ENCODE data around the gene CACNG4. TPM values are rescaled to one million over a fixed set of nuclear protein-coding genes. Genes with fewer than 3 reads are reported as not detected.

CACNG4 gene
- total RNA-seq, 1 experiment from 2014 or later: 40.3 TPM

DNA sequence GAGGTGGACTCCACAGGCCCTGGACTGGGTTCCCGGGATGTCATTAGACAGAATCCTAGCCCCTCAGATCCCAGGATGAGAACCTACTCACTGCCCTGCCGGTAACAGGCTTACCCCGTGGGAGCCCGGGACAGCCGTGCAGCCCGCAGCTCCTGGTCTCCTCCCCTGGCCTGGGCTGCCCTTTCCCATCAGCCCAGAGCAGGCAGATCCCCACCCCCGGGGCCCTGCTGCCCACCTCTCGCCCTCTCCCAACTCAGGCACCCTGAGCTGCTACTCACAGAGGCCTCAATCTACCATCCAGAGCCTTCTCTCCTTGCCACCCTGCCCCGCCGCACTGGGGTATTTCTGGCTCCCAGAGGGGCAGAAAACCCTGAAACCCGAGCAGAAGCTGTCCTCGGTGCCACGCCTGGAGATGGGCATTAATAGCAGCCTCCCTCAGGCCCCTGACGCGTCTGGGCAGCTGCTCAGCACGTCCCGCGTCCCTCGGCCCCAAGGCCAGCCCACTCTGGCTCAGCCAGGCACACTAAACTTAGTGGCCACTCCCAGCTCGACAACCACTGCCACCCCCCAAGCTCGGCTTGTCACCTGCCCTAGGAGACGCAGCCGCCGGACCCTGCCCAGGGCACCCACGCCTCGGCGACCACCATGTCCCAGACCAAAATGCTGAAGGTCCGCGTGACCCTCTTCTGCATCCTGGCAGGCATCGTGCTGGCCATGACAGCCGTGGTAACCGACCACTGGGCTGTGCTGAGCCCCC, 79.7 kb downstream of the CACNG4 start, which contains the start of gene CACNG1:
TSS of gene CACNG1 (plus strand) at position 539 of the 757 bp plus-strand sequence. CDS start at position 646, 107 bp downstream.
- no peak for DNase-seq (ENCODE audit: low read depth, low spot score)
- no TSS peak for BruUV-seq (replicated peaks)
- ChIA-PET CTCF (no interaction called here), POLR2A (no interaction called here)
- no peak within 1 kb of the TSS for H3K27ac ChIP-seq (ENCODE audit: low read length)
- no peaks in the 10 kb centered on the region for H3K4me1 ChIP-seq (ENCODE audit: control insufficient read depth, insufficient read depth, low read length)
- no peaks in the 10 kb centered on the region for H3K36me3 ChIP-seq (ENCODE audit: control insufficient read depth, insufficient read depth, low read length)
- in situ Hi-C loops (cut with HindIII; ENCODE audit: low pct_unique_long_range_greater_than_20kb, low sequenced_read_pairs) (no loop called here), intact Hi-C loops (cut with micrococcal nuclease; ENCODE audit: unreplicated experiment) (no loop called here)
- TF ChIP-seq REST (IDR thresholded peaks at IDR 0.05; ENCODE audit: insufficient read depth in 1 of 2, low read depth in 2 of 2, low read length in 1 of 2) (no peak), CTCF (IDR thresholded peaks at IDR 0.05) (no peak), SIN3A (IDR thresholded peaks at IDR 0.05; ENCODE audit: borderline replicate concordance, insufficient read depth, low read depth, low read length) (no peak), POLR2AphosphoS5 (IDR thresholded peaks at IDR 0.05; ENCODE audit: low read depth, low read length) (no peak), TCF7L2 (IDR thresholded peaks at IDR 0.05; ENCODE audit: low read depth, low read length) (no peak)
- no peaks in the 10 kb centered on the region for H3K27me3 ChIP-seq (ENCODE audit: control insufficient read depth, insufficient read depth, low read length)
- H3K9me3 ChIP-seq (ENCODE audit: control insufficient read depth, insufficient read depth, low read depth, low read length): 0 out of 2 replicates have a peak, but pooled peaks cover 3% of the 10 kb centered on the region
- H3K4me3 ChIP-seq (ENCODE audit: low read depth in 2 of 2, low read length in 2 of 2): no peak within 1 kb of the TSS
- ATAC-seq: no peak

GRCh38 chr17:67044940-67045339, 80.4 kb downstream of the CACNG4 start:
- no TSS peak for BruUV-seq (replicated peaks)
- intact Hi-C loops (cut with micrococcal nuclease; ENCODE audit: unreplicated experiment) (no loop called here), in situ Hi-C loops (cut with HindIII; ENCODE audit: low pct_unique_long_range_greater_than_20kb, low sequenced_read_pairs) (no loop called here)
- H3K27me3 ChIP-seq (ENCODE audit: control insufficient read depth, insufficient read depth, low read length): no peaks in the 10 kb centered on the region
- H3K4me1 ChIP-seq (ENCODE audit: control insufficient read depth, insufficient read depth, low read length): no peaks in the 10 kb centered on the region
- DNase-seq (ENCODE audit: low read depth, low spot score) (no peak), ATAC-seq (0 out of 2 replicates have a peak, but pooled peaks have one; percentile 38)
- H3K27ac ChIP-seq (ENCODE audit: low read length): no peak overlapping the region
- ChIA-PET CTCF (no interaction called here), POLR2A (no interaction called here)
- H3K4me3 ChIP-seq (ENCODE audit: low read depth in 2 of 2, low read length in 2 of 2): no peak overlapping the region
- H3K9me3 ChIP-seq (ENCODE audit: control insufficient read depth, insufficient read depth, low read depth, low read length): 0 out of 2 replicates have a peak, but pooled peaks cover 3% of the 10 kb centered on the region
- no peaks in the 10 kb centered on the region for H3K36me3 ChIP-seq (ENCODE audit: control insufficient read depth, insufficient read depth, low read length)
- no peak for TF ChIP-seq REST (IDR thresholded peaks at IDR 0.05; ENCODE audit: insufficient read depth in 1 of 2, low read depth in 2 of 2, low read length in 1 of 2)
- TF ChIP-seq SIN3A (IDR thresholded peaks at IDR 0.05; ENCODE audit: borderline replicate concordance, insufficient read depth, low read depth, low read length): no peak
- TF ChIP-seq POLR2AphosphoS5 (IDR thresholded peaks at IDR 0.05; ENCODE audit: low read depth, low read length): no peak
- TF ChIP-seq CTCF (IDR thresholded peaks at IDR 0.05): no peak
- no peak for TF ChIP-seq TCF7L2 (IDR thresholded peaks at IDR 0.05; ENCODE audit: low read depth, low read length)

Data from Panc1 (cell line).